HEK293T (cell line): ENCODE measurements around the gene ABL2.

ENCODE experiments used
- ARNT ChIP-seq: fragments of 450-650 bp; IDR thresholded peaks from 2 replicates; pipeline ENCODE4 v1.6.1; 2017; ENCODE audit warnings: mild to moderate bottlenecking
- BHLHE40 ChIP-seq: fragments of 450-650 bp; IDR thresholded peaks from 2 replicates; pipeline ENCODE4 v1.6.1; 2016; ENCODE audit warnings: mild to moderate bottlenecking, moderate library complexity, borderline replicate concordance
- CTBP1 ChIP-seq: fragments of 450-650 bp; IDR thresholded peaks from 2 replicates; pipeline ENCODE4 v1.6.1; 2016; ENCODE audit warnings: borderline replicate concordance
- ELF4 ChIP-seq: fragments of 450-650 bp; IDR thresholded peaks from 2 replicates; pipeline ENCODE4 v1.6.1; 2017; ENCODE audit warnings: antibody characterized with exemption
- FOXA1 ChIP-seq: fragments of 450-650 bp; IDR thresholded peaks from 2 replicates; pipeline ENCODE4 v1.6.1; 2016; ENCODE audit warnings: mild to moderate bottlenecking
- FOXK2 ChIP-seq: fragments of 450-650 bp; IDR thresholded peaks from 2 replicates; pipeline ENCODE4 v1.6.1; 2016; ENCODE audit warnings: mild to moderate bottlenecking
- FOXM1 ChIP-seq: fragments of 450-650 bp; IDR thresholded peaks from 2 replicates; pipeline ENCODE4 v1.6.1; 2017; ENCODE audit warnings: mild to moderate bottlenecking, borderline replicate concordance
- HDGF ChIP-seq: fragments of 450-650 bp; IDR thresholded peaks from 2 replicates; pipeline ENCODE4 v1.6.1; 2017; ENCODE audit warnings: antibody characterized with exemption, borderline replicate concordance
- LEF1 ChIP-seq: fragments of 450-650 bp; IDR thresholded peaks from 2 replicates; pipeline ENCODE4 v1.6.1; 2017; ENCODE audit warnings: mild to moderate bottlenecking, borderline replicate concordance
- SP1 ChIP-seq: fragments of 450-650 bp; IDR thresholded peaks from 2 replicates; pipeline ENCODE4 v1.6.1; 2017
- SUZ12 ChIP-seq: fragments of 450-650 bp; IDR thresholded peaks from 2 replicates; pipeline ENCODE4 v1.6.1; 2016; ENCODE audit warnings: mild to moderate bottlenecking
- TARDBP ChIP-seq: fragments of 450-650 bp; IDR thresholded peaks from 2 replicates; pipeline ENCODE4 v1.6.1; 2016
- ZNF384 ChIP-seq: fragments of 450-650 bp; IDR thresholded peaks from 2 replicates; pipeline ENCODE4 v1.6.1; 2016
- TF ChIP-seq, protein P1 (sequence below): fragments of 450-650 bp; IDR thresholded peaks from 2 replicates; pipeline ENCODE4 v1.6.1; 2016

DNA sequence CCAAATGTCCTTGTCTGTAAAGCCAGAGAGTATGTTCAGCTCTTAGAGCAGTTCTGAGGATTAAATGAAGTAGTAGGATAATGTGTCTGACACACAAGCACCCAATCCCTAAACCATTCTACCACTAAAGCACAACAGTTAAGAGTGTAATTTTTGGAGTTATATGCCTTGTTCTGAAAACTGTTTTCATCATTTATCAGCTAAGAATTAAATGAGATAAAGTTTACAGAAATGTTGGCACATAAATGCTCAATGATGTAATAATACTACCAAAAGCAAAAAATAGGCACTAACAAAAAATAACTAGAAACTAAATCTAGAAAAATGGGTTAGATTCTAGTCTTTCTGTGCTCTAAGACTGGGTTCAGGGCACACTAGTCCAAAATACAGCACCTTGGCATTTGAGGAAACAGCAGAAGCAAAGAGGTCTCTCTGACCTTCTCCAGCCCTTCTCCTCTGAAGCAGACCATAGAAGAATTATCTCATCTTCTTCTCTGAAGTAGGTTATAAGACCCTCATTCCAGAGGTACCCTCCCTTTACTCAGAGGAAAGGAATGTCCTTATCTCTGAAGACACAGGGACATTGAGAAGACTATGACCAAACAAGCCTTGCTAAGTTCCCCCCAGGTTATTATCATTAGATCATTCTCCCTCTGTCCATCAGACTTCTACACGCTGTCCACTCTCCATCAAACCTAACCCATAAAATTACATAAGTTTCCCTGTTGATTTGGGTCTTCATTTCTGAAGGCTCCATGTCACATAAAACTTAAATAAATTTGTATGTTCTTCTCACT, 20.6 kb downstream of the ABL2 start:
- TF ChIP-seq FOXM1: no peak
- TF ChIP-seq CTBP1: no peak
- TF ChIP-seq FOXK2: no peak
- no peak for TF ChIP-seq BHLHE40
- TF ChIP-seq SUZ12: no peak
- no peak for TF ChIP-seq SP1
- no peak for TF ChIP-seq HDGF
- no peak for TF ChIP-seq ZNF384
- TF ChIP-seq LEF1: no peak
- TF ChIP-seq TARDBP: no peak
- no peak for TF ChIP-seq ELF4
- no peak for TF ChIP-seq FOXA1
- no peak for TF ChIP-seq ARNT
- TF ChIP-seq, protein P1, sequence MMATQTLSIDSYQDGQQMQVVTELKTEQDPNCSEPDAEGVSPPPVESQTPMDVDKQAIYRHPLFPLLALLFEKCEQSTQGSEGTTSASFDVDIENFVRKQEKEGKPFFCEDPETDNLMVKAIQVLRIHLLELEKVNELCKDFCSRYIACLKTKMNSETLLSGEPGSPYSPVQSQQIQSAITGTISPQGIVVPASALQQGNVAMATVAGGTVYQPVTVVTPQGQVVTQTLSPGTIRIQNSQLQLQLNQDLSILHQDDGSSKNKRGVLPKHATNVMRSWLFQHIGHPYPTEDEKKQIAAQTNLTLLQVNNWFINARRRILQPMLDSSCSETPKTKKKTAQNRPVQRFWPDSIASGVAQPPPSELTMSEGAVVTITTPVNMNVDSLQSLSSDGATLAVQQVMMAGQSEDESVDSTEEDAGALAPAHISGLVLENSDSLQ: peak; percentile 62
